RWPE2 (cell line): ENCODE data around the gene KRT40.

Experiments used
- ATAC-seq: fragments of 200-7000 bp; cut with Tn5 transposase; 3 replicates; pipeline ENCODE4 v1.9.1; 2021; ENCODE audit warnings: low read depth
- DNase-seq: peaks from one replicate; pipeline ENCODE4 v3.0.0-alpha.2; 2020; ENCODE audit warnings: low spot score
- H3K27ac ChIP-seq: fragments of 450-650 bp; 2 replicates; pipeline ENCODE4 v1.5.1; 2017; ENCODE audit warnings: mild to moderate bottlenecking; ENCODE audit not compliant: poor library complexity, severe bottlenecking
- H3K27me3 ChIP-seq: fragments of 250-450 bp; sonication (Bioruptor Pico); 2 replicates; pipeline ENCODE4 v1.5.1; 2021; ENCODE audit warnings: mild to moderate bottlenecking, moderate library complexity; ENCODE audit not compliant: insufficient read depth, poor library complexity, severe bottlenecking
- H3K36me3 ChIP-seq: fragments of 250-450 bp; sonication (Bioruptor Pico); 2 replicates; pipeline ENCODE4 v1.5.1; 2020; ENCODE audit warnings: low read depth, mild to moderate bottlenecking, moderate library complexity
- H3K4me1 ChIP-seq: fragments of 250-450 bp; sonication (Bioruptor Pico); 2 replicates; pipeline ENCODE4 v1.5.1; 2021; ENCODE audit warnings: mild to moderate bottlenecking, moderate library complexity; ENCODE audit not compliant: insufficient read depth, poor library complexity, severe bottlenecking
- H3K4me3 ChIP-seq: fragments of 250-450 bp; sonication (Bioruptor Pico); 2 replicates; pipeline ENCODE4 v1.5.1; 2021; ENCODE audit warnings: mild to moderate bottlenecking, moderate library complexity; ENCODE audit not compliant: severe bottlenecking
- H3K9me3 ChIP-seq: fragments of 250-450 bp; sonication (Bioruptor Pico); 2 replicates; pipeline ENCODE4 v1.5.1; 2021; ENCODE audit warnings: mild to moderate bottlenecking, moderate library complexity; ENCODE audit not compliant: severe bottlenecking
- TF ChIP-seq, protein P1 (sequence below): fragments of 450-650 bp; IDR thresholded peaks from one replicate; pipeline ENCODE4 v1.5.1; 2017; ENCODE audit warnings: mild to moderate bottlenecking, moderate library complexity; ENCODE audit not compliant: poor library complexity, severe bottlenecking

Gene KRT40

GRCh38 chr17:40952661-40953060 lies 31.5 kb downstream of the KRT40 start:
- H3K4me3 ChIP-seq: no peak overlapping the region
- H3K27ac ChIP-seq: peak overlapping the region; percentile 94
- DNase-seq: no peak
- H3K9me3 ChIP-seq: no peaks in the 10 kb centered on the region
- H3K4me1 ChIP-seq: peaks cover 50% of the 10 kb centered on the region
- TF ChIP-seq, protein P1, sequence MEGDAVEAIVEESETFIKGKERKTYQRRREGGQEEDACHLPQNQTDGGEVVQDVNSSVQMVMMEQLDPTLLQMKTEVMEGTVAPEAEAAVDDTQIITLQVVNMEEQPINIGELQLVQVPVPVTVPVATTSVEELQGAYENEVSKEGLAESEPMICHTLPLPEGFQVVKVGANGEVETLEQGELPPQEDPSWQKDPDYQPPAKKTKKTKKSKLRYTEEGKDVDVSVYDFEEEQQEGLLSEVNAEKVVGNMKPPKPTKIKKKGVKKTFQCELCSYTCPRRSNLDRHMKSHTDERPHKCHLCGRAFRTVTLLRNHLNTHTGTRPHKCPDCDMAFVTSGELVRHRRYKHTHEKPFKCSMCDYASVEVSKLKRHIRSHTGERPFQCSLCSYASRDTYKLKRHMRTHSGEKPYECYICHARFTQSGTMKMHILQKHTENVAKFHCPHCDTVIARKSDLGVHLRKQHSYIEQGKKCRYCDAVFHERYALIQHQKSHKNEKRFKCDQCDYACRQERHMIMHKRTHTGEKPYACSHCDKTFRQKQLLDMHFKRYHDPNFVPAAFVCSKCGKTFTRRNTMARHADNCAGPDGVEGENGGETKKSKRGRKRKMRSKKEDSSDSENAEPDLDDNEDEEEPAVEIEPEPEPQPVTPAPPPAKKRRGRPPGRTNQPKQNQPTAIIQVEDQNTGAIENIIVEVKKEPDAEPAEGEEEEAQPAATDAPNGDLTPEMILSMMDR: no peak
- H3K36me3 ChIP-seq: no peaks in the 10 kb centered on the region
- peak; percentile 14; the same call in 2 of the 3 replicates for ATAC-seq
- H3K27me3 ChIP-seq: no peaks in the 10 kb centered on the region

DNA sequence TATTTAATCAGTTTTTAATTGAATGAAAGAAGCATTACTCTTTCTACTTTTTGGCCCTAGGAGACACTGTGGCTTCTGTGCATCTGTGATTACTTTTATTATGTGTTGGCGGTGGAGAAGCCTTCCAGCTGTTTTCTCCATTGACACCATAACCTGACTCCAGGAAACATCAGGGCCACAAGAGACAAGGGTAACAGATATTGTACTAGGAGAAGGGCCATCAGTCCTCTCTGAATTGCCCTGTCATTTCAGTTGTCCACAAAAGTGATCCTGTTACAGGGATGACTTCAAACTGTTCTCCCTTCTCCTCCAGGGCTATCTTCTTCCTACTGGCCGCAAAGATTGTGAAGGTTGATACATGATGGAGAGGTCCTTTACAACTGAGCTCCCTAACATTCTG lies 32.0 kb downstream of the KRT40 start:
- peak overlapping the region; percentile 94 for H3K27ac ChIP-seq
- no peak for DNase-seq

DNA sequence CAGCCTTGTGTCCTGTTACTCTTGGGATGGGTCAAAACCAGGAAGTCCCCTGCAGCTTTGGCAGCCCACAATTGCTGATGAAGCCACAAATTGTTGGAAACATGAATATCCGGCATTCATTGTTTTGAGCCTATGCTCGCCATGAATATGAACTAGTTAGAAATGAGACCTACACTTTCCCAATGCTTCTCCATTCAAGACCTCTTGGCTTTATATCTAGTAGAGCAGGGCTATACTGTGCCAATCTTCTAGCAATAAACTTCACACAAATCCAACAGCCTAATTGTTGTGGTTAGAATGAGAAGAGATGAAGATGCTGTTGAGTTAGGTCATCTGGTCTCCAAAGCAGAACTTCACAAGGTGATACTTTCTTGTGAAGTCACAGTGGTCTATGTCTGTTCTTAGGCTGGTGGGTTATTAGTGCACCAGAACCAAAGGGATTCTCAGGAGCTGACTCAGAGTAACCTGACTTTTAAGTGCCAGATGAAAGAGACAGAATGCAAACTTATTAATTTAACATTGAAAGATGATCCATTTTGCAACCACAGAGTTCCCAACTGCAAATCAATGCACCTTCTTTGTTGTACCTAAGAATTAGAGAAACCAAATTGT lies 33.0 kb downstream of the KRT40 start:
- no peak for ATAC-seq
- Histone ChIP-seq H3K36me3 (no peaks in the 10 kb centered on the region), H3K27me3 (no peaks in the 10 kb centered on the region), H3K4me1 (peaks cover 36% of the 10 kb centered on the region), H3K9me3 (no peaks in the 10 kb centered on the region), H3K4me3 (no peak overlapping the region), H3K27ac (no peak overlapping the region)
- TF ChIP-seq, protein P1: no peak
- DNase-seq: no peak

More for the DNA sequence above, 32.0 kb downstream of the KRT40 start:
- TF ChIP-seq, protein P1: no peak
- H3K27me3 ChIP-seq: no peaks in the 10 kb centered on the region
- no peak overlapping the region for H3K4me3 ChIP-seq
- no peaks in the 10 kb centered on the region for H3K36me3 ChIP-seq
- ATAC-seq: no peak
- peaks cover 45% of the 10 kb centered on the region for H3K4me1 ChIP-seq
- no peaks in the 10 kb centered on the region for H3K9me3 ChIP-seq

- Histone ChIP-seq H3K27me3 (no peaks in the 10 kb centered on the region), H3K4me3 (no peak overlapping the region), H3K4me1 (peaks cover 27% of the 10 kb centered on the region), H3K9me3 (no peaks in the 10 kb centered on the region), H3K27ac (no peak overlapping the region), H3K36me3 (no peaks in the 10 kb centered on the region)
- ATAC-seq: no peak
- DNase-seq: no peak
- TF ChIP-seq, protein P1: no peak
These were observed 34.0 kb downstream of the KRT40 start for GRCh38 chr17:40950176-40950575.

DNA sequence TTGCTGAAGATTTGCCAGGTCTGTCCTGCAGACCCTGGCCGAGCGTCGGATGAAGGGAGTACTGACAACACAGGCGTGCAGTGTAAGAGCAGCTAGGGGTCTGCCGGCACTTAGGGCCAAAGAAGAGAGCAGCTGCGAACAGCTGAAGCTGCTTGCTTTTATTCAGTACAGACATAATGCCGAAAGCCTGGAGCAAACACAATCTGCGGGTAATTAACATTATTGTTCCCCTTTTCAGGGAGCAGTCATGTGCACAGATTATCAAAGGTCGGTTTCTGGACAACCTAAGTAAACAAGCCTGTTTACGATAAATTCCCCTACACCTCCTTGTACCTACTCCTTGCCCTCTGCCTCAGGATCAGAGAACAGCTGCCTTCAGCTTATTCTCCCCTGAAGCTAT lies 34.7 kb downstream of the KRT40 start:
- H3K4me1 ChIP-seq: peaks cover 19% of the 10 kb centered on the region
- H3K4me3 ChIP-seq: no peak overlapping the region
- H3K27me3 ChIP-seq: no peaks in the 10 kb centered on the region
- TF ChIP-seq, protein P1: no peak
- no peak for ATAC-seq
- no peaks in the 10 kb centered on the region for H3K36me3 ChIP-seq
- H3K27ac ChIP-seq: no peak overlapping the region
- H3K9me3 ChIP-seq: no peaks in the 10 kb centered on the region
- no peak for DNase-seq
